Endothelial cell of umbilical vein (primary cell): ENCODE data around the gene PHOX2A. TPM values are rescaled to one million over a fixed set of nuclear protein-coding genes. Genes with fewer than 3 reads are reported as not detected.
A peak's percentile ranks its signal among the peaks of the same experiment; 100 is the strongest.
"Not testable (repeated sequence)": the region's sequence is repeated elsewhere in the genome, so short reads cannot be mapped to it uniquely, and the experiment has no call there.

Experiments used
- BruUV-seq: library from RNA; stranded (reverse); fragments of 400-500 nt; replicated peaks from 2 replicates; lab custom pipeline; 2021; lab: Mats Ljungman, UMichigan
- CTCF ChIA-PET: fragments of 300-600, 350-600 bp; sonication (Branson Sonifier 250); formaldehyde crosslinking; loops from one replicate; lab custom pipeline; 2021; ENCODE audit warnings: antibody characterized with exemption, inconsistent platforms; lab: Charles Lee
- POLR2A ChIA-PET: fragments of 300-600, 350-600 bp; sonication (Branson Sonifier 250); formaldehyde crosslinking; loops from one replicate; lab custom pipeline; 2021; ENCODE audit warnings: antibody characterized with exemption, inconsistent platforms; lab: Charles Lee
- DNase-seq: peaks from one replicate; pipeline ENCODE4 v3.0.0-alpha.2; 2011; ENCODE audit warnings: low read depth, low spot score
- FAIRE-seq: peaks from 2 replicates; lab custom pipeline; 2011; peaks lifted over from hg19 to GRCh38; lab: Jason Lieb, UNC
- H2AFZ ChIP-seq: 2 replicates; pipeline ENCODE4 v1.6.0; 2012; ENCODE audit warnings: low read depth, low read length, control low read depth, inconsistent platforms
- H3K27ac ChIP-seq: 2 replicates; pipeline ENCODE4 v1.5.1; 2011; ENCODE audit warnings: low read depth, mild to moderate bottlenecking, control low read depth, low read length, moderate library complexity; ENCODE audit not compliant: insufficient read depth
- H3K27me3 ChIP-seq, 2 experiments: 2 replicates each; pipeline versions ENCODE4 v1.6.0 to v1.6.1; 2011; ENCODE audit warnings: low read length in 2 of 2, mixed read lengths in 1 of 2; ENCODE audit not compliant: control insufficient read depth in 2 of 2, insufficient read depth in 2 of 2
- H3K36me3 ChIP-seq, 2 experiments: 2 replicates in 1 of 2; 3 replicates in 1 of 2; pipeline ENCODE4 v1.5.1; 2011; ENCODE audit warnings: low read length in 2 of 2, mild to moderate bottlenecking in 1 of 2, moderate library complexity in 1 of 2; ENCODE audit not compliant: control insufficient read depth in 2 of 2, insufficient read depth in 2 of 2; ENCODE audit errors: extremely low read depth in 1 of 2
- H3K4me1 ChIP-seq: 3 replicates; pipeline ENCODE4 v1.5.1; 2011; ENCODE audit warnings: mild to moderate bottlenecking, low read length; ENCODE audit not compliant: control insufficient read depth, insufficient read depth; ENCODE audit errors: extremely low read depth
- H3K4me2 ChIP-seq: 2 replicates; pipeline ENCODE4 v1.6.1; 2011; ENCODE audit warnings: low read length, control low read depth, mixed read lengths; ENCODE audit not compliant: insufficient read depth
- H3K4me3 ChIP-seq, 3 experiments: fragments of 200-600 bp in 1 of 3; sonication (generic), shearing (Covaris generic) in 1 of 3; replicated peaks in 1 of 3; 2 replicates each; pipeline ENCODE4 v1.5.1; 2011 to 2016; ENCODE audit warnings: control low read depth in 3 of 3, low read length in 3 of 3, mild to moderate bottlenecking in 2 of 3, inconsistent platforms in 1 of 3, low read depth in 1 of 3, moderate library complexity in 1 of 3; ENCODE audit not compliant: insufficient read depth in 1 of 3
- H3K79me2 ChIP-seq: 2 replicates; pipeline ENCODE4 v1.6.0; 2012; ENCODE audit warnings: low read length, inconsistent platforms; ENCODE audit not compliant: control insufficient read depth, insufficient read depth
- H3K9ac ChIP-seq: replicated peaks from 2 replicates; pipeline ENCODE3; 2011; ENCODE audit warnings: low read length, control low read depth; ENCODE audit not compliant: insufficient read depth; ENCODE audit errors: extremely low read depth
- H3K9me1 ChIP-seq: replicated peaks from 3 replicates; pipeline ENCODE4 v1.6.0; 2011; ENCODE audit warnings: mild to moderate bottlenecking, low read length; ENCODE audit not compliant: control insufficient read depth, insufficient read depth; ENCODE audit errors: extremely low read depth
- H3K9me3 ChIP-seq: replicated peaks from 2 replicates; pipeline ENCODE4 v1.5.1; 2012; ENCODE audit warnings: low read length, inconsistent platforms; ENCODE audit not compliant: control insufficient read depth, insufficient read depth
- H4K20me1 ChIP-seq: replicated peaks from 2 replicates; pipeline ENCODE3; 2011; ENCODE audit warnings: mild to moderate bottlenecking, low read length; ENCODE audit not compliant: control insufficient read depth, insufficient read depth; ENCODE audit errors: extremely low read depth
- EZH2 ChIP-seq: IDR thresholded peaks from 2 replicates; pipeline ENCODE4 v1.6.1; 2012; ENCODE audit warnings: borderline replicate concordance, low read depth, mild to moderate bottlenecking, moderate library complexity, low read length, inconsistent platforms; ENCODE audit not compliant: severe bottlenecking
- FOS ChIP-seq: IDR thresholded peaks from 2 replicates; pipeline ENCODE4 v1.6.1; 2011; ENCODE audit warnings: mild to moderate bottlenecking, low read length, moderate library complexity, borderline replicate concordance; ENCODE audit not compliant: insufficient read depth
- GATA2 ChIP-seq: IDR thresholded peaks from 2 replicates; pipeline ENCODE4 v1.7.0; 2011; ENCODE audit warnings: low read depth, mild to moderate bottlenecking, moderate library complexity, mixed read lengths, low read length; ENCODE audit not compliant: insufficient read length, insufficient read depth
- JUN ChIP-seq: IDR thresholded peaks from 2 replicates; pipeline ENCODE4 v1.6.1; 2011; ENCODE audit warnings: borderline replicate concordance, low read depth; ENCODE audit not compliant: insufficient read length, insufficient read depth
- MYC ChIP-seq: IDR thresholded peaks from one replicate; pipeline ENCODE4 v1.6.1; 2011; ENCODE audit warnings: mild to moderate bottlenecking, low read depth, low read length
- POLR2A ChIP-seq: IDR thresholded peaks from 2 replicates; pipeline ENCODE4 v1.6.1; 2012; ENCODE audit warnings: low read depth, mild to moderate bottlenecking, control low read depth, low read length
- POLR2AphosphoS5 ChIP-seq: IDR thresholded peaks from 2 replicates; pipeline ENCODE4 v1.6.1; 2012; ENCODE audit warnings: low read depth, mild to moderate bottlenecking, control low read depth, low read length, moderate library complexity; ENCODE audit not compliant: insufficient read depth
- dilution Hi-C: fragments of 300-500 bp; cut with MboI; formaldehyde crosslinking; loops from one replicate; pipeline ENCODE4 v1.15.0; 2019; ENCODE audit warnings: low sequenced_read_pairs; ENCODE audit not compliant: extremely low pct_ligation_motif_present
- intact Hi-C: fragments of 100-400 bp; cut with micrococcal nuclease; formaldehyde crosslinking; loops from one replicate; pipeline ENCODE4 v1.10.0; 2022
- polyA plus RNA-seq, 4 experiments: library from polyadenylated mRNA; depleted of rRNA in 3 of 4; stranded (reverse) in 3 of 4; unstranded in 1 of 4; fragments of >200 nt; gene quantifications; 2 replicates each; pipeline versions ENCODE4 v1.2.1 to v1.2.3, GENCODE V29; 2011 to 2012; ENCODE audit warnings: missing spikeins in 1 of 4
- total RNA-seq: library from RNA; stranded (reverse); gene quantifications from 2 replicates; pipeline ENCODE4 v1.2.3, GENCODE V29; 2021
- TF ChIP-seq, protein P1 (sequence below), 2 donors: IDR thresholded peaks; 1 replicate in 1 of 2; 2 replicates in 1 of 2; pipeline ENCODE4 v1.5.1; 2011; ENCODE audit warnings: low read length in 2 of 2, mild to moderate bottlenecking in 2 of 2, moderate library complexity in 2 of 2, control low read depth in 1 of 2, inconsistent platforms in 1 of 2, low read depth in 1 of 2; ENCODE audit not compliant: insufficient read depth in 1 of 2; ENCODE audit errors: extremely low read depth in 1 of 2
- TF ChIP-seq, protein P2 (sequence below): IDR thresholded peaks from 2 replicates; pipeline ENCODE4 v1.6.1; 2011; ENCODE audit not compliant: insufficient read depth, insufficient read length

Gene PHOX2A
- total and polyA plus RNA-seq, 2 donors (not counting 3 experiments of a cell fraction or from before 2014, with no cell fraction given), result not detected

DNA sequence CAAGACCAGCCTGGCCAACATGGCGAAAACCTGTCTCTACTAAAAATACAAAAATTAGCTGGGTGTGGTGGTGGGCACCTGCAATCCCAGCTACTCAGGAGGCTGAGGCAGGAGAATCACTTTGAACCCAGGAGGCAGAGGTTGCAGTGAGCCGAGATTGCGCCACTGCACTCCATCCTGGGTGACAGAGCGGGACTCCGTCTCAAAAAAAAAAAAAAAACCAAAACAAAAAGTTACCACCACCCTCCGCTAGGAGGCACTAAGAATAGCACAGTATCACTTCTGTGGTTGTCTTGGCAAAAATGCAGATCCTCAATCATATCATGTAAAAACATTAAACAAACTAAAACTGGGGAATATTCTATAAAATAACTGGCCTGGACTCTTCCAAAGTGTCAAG is 46.8 kb upstream of the PHOX2A start:
- CTCF ChIA-PET, result interaction anchor here (1.2 to 4.4 kb wide), 3 partner anchors 124 to 157 kb away, joined by 3 to 39 read pairs (median 5); no protein-coding TSS in a partner anchor
- H2AFZ ChIP-seq, BruUV-seq, H3K27me3 ChIP-seq, FAIRE-seq, H3K9me3 ChIP-seq, dilution Hi-C loops, H3K36me3 ChIP-seq, POLR2A ChIA-PET, H3K27ac ChIP-seq, H3K4me2 ChIP-seq, H3K79me2 ChIP-seq, H3K4me3 ChIP-seq, H3K9me1 ChIP-seq, H3K9ac ChIP-seq, H3K4me1 ChIP-seq, H4K20me1 ChIP-seq, DNase-seq: not testable (repeated sequence)
- intact Hi-C loops, result loop anchor here (1.0 kb wide), 1 partner anchor 124 kb away; no protein-coding TSS in a partner anchor
- TF ChIP-seq, protein P1, sequence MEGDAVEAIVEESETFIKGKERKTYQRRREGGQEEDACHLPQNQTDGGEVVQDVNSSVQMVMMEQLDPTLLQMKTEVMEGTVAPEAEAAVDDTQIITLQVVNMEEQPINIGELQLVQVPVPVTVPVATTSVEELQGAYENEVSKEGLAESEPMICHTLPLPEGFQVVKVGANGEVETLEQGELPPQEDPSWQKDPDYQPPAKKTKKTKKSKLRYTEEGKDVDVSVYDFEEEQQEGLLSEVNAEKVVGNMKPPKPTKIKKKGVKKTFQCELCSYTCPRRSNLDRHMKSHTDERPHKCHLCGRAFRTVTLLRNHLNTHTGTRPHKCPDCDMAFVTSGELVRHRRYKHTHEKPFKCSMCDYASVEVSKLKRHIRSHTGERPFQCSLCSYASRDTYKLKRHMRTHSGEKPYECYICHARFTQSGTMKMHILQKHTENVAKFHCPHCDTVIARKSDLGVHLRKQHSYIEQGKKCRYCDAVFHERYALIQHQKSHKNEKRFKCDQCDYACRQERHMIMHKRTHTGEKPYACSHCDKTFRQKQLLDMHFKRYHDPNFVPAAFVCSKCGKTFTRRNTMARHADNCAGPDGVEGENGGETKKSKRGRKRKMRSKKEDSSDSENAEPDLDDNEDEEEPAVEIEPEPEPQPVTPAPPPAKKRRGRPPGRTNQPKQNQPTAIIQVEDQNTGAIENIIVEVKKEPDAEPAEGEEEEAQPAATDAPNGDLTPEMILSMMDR (IDR thresholded peaks at IDR 0.05; ENCODE audit: extremely low read depth in 1 of 2, insufficient read depth in 1 of 2, low read depth in 1 of 2, low read length in 2 of 2), result peak in 1 of 2 donors; percentile 13

DNA sequence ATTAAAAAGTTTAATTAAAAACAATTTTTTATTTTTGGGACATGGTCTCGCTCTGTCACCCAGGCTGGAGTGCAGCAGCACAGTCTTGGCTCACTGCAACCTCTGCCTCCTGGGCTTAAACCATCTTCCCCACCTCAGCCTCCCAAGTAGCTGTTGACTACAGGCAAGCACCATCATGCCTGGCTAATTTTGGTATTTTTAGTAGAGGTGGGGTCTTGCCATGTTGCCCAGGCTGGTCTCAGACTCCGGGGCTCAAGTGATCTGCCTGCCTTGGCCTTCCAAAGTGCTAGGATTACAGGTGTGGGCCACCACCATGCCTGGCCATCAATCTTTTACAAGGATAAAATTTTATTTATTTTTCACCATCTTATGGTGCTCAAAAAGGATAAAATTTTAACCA is 43.3 kb upstream of the PHOX2A start:
- no peaks in the 10 kb centered on the region for H3K36me3 ChIP-seq
- intact Hi-C loops (loop anchor here (5.0 kb wide), 1 partner anchor 145 kb away; the partner anchor contains the start of gene CLPB), dilution Hi-C loops (no loop called here)
- no peak overlapping the region for H3K27ac ChIP-seq
- H4K20me1 ChIP-seq, result no peaks in the 10 kb centered on the region
- POLR2A ChIA-PET, result no interaction called here
- no peak overlapping the region for H2AFZ ChIP-seq
- CTCF ChIA-PET, result interaction anchor here (2.0 kb wide), 1 partner anchor 144 kb away, joined by 13 read pairs; no protein-coding TSS in a partner anchor
- TF ChIP-seq FOS (no peak), EZH2 (no peak), GATA2 (no peak), MYC (no peak), POLR2AphosphoS5 (no peak), POLR2A (no peak), JUN (no peak)
- TF ChIP-seq, protein P2, sequence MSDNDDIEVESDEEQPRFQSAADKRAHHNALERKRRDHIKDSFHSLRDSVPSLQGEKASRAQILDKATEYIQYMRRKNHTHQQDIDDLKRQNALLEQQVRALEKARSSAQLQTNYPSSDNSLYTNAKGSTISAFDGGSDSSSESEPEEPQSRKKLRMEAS, result no peak
- TF ChIP-seq, protein P1 (IDR thresholded peaks at IDR 0.05; ENCODE audit: extremely low read depth in 1 of 2, insufficient read depth in 1 of 2, low read depth in 1 of 2, low read length in 2 of 2), result no peak
- H3K9me1 ChIP-seq, result no peaks in the 10 kb centered on the region
- no TSS peak for BruUV-seq
- no peak overlapping the region for H3K9ac ChIP-seq
- DNase-seq (no peak), FAIRE-seq (no peak)
- no peak overlapping the region for H3K4me3 ChIP-seq
- H3K4me2 ChIP-seq, result no peak overlapping the region
- no peaks in the 10 kb centered on the region for H3K4me1 ChIP-seq
- no peaks in the 10 kb centered on the region for H3K79me2 ChIP-seq
- peaks cover 7 to 11% of the 10 kb centered on the region in 2 experiments for H3K27me3 ChIP-seq
- H3K9me3 ChIP-seq, result no peaks in the 10 kb centered on the region
